GM18508 (cell line): ENCODE data around the gene PIP5K1A.

Experiments
- ATAC-seq: cut with Tn5 transposase; IDR thresholded peaks from one replicate; pipeline ENCODE4 v1.9.1; 2021; ENCODE audit warnings: moderate number of reproducible peaks; ENCODE audit not compliant: insufficient read depth, unreplicated experiment

PIP5K1A gene

DNA sequence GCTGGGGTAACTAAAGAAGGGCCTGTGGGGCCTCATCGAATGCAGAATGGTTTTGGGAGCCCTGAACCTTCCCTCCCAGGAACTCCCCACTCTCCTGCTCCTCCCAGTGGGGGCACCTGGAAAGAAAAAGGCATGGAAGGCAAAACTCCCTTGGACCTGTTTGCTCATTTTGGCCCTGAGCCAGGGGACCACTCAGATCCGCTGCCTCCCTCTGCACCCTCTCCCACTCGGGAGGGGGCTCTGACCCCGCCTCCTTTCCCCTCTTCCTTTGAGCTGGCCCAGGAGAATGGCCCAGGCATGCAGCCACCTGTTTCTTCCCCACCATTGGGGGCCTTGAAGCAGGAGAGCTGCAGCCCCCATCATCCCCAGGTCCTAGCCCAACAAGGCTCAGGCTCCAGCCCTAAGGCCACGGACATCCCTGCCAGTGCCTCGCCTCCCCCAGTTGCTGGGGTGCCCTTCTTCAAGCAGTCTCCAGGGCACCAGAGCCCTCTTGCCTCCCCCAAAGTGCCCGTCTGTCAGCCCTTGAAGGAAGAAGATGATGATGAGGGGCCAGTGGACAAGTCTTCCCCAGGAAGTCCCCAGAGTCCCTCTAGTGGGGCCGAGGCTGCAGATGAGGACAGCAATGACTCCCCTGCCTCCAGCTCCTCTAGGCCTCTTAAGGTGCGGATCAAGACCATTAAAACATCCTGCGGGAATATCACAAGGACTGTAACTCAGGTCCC lies 88.4 kb downstream of the PIP5K1A start:
- ATAC-seq, result no peak

DNA sequence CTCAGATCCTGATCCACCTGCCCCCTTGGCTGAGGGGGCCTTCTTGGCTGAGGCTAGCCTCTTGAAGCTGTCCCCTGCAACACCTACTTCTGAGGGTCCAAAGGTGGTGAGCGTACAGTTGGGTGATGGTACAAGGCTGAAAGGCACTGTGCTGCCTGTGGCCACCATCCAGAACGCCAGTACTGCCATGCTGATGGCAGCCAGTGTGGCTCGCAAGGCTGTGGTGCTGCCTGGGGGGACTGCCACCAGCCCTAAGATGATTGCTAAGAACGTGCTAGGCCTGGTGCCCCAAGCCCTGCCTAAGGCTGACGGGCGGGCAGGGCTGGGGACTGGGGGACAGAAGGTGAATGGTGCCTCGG lies 89.0 kb downstream of the PIP5K1A start:
- ATAC-seq, result no peak

DNA sequence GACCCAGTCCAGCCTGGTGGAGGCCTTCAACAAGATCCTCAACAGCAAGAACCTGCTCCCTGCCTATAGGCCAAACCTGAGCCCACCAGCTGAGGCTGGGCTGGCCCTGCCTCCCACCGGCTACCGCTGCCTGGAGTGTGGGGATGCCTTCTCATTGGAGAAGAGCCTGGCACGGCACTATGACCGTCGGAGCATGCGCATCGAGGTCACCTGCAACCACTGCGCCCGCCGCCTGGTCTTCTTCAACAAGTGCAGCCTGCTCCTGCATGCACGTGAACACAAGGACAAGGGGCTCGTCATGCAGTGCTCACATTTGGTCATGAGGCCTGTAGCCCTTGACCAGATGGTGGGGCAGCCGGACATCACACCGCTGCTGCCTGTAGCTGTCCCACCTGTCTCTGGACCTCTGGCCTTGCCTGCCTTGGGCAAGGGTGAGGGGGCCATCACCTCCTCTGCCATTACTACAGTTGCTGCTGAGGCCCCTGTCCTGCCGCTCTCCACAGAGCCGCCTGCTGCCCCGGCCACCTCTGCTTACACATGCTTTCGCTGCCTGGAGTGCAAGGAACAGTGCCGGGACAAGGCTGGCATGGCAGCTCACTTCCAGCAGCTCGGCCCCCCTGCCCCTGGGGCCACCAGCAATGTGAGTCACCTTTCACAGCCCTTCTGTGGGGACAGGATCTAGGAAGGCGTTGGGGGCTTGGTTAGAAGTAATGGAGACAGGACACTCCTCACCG lies 89.6 kb downstream of the PIP5K1A start:
- no peak for ATAC-seq

DNA sequence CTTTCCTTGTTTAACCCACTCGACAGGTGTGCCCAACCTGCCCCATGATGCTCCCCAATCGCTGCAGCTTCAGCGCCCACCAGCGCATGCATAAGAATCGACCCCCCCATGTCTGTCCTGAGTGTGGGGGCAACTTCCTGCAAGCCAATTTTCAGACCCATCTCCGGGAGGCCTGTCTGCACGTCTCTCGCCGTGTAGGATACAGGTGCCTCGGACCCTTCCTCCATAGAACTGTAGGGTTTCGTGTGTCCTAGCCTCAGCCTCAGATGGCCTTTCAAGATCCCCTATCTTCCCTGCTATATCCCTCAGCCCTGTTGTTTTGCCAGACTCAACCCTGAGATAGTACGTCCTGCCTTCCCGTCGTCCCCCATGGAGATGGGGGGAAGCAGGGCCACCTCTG lies 90.2 kb downstream of the PIP5K1A start:
- no peak for ATAC-seq

DNA sequence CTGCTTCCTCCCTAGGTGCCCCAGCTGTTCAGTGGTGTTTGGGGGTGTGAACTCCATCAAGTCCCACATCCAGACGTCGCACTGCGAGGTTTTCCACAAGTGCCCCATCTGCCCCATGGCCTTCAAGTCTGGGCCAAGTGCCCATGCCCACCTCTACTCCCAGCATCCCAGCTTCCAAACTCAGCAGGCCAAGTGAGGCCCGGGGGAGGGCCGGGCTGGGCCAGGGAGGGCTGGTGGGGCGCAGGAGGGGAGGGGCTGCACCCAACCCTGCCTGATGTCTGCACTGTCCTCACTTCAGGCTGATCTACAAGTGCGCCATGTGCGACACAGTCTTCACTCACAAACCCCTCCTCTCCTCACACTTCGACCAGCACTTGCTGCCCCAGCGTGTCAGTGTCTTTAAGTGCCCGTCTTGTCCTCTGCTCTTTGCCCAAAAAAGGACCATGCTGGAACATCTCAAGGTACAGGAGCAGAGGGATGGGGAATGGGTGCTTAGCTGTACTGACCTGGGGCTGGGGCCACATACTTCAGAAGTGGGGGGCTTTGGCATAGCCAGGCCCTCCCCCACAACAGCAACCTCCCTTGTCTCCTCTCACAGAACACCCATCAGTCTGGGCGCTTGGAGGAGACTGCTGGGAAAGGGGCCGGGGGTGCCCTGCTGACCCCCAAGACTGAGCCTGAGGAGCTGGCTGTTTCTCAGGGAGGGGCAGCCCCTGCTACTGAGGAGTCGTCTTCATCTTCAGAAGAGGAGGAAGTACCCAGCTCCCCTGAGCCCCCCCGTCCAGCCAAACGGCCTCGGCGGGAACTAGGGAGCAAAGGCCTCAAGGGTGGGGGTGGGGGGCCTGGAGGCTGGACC lies 91.0 kb downstream of the PIP5K1A start:
- ATAC-seq, result no peak

DNA sequence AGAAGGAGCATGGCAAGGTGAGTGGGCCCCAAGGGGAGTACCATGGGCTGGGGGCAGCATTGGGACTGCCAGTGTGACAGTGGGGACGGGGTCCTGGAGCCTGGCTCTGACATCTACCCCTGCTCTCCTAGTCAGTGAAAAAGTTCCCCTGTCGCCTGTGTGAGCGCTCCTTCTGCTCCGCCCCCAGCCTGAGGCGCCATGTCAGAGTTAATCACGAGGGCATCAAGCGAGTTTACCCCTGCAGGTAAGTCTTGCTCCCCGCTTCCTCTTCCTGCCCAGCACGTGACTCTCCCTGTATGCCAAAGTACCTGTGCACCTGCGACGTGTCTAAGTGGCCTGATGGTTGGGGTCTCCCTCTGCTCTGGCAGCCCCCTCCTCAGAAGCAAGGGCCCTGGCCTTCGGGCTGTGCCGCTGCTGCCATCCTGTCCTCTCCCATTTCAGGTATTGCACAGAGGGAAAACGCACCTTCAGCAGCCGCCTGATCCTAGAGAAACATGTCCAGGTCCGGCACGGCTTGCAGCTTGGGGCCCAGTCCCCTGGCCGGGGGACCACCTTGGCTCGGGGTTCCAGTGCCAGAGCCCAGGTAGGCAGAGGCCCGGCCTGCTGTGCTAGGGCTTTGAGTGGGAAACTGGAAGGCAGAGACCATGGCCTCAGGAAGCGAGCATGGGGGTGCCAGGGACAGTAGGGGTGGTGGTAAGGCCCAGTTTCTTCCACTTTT lies 91.8 kb downstream of the PIP5K1A start:
- no peak for ATAC-seq

GRCh38 chr1:151290709-151291303 lies 92.5 kb downstream of the PIP5K1A start:
- no peak for ATAC-seq

DNA sequence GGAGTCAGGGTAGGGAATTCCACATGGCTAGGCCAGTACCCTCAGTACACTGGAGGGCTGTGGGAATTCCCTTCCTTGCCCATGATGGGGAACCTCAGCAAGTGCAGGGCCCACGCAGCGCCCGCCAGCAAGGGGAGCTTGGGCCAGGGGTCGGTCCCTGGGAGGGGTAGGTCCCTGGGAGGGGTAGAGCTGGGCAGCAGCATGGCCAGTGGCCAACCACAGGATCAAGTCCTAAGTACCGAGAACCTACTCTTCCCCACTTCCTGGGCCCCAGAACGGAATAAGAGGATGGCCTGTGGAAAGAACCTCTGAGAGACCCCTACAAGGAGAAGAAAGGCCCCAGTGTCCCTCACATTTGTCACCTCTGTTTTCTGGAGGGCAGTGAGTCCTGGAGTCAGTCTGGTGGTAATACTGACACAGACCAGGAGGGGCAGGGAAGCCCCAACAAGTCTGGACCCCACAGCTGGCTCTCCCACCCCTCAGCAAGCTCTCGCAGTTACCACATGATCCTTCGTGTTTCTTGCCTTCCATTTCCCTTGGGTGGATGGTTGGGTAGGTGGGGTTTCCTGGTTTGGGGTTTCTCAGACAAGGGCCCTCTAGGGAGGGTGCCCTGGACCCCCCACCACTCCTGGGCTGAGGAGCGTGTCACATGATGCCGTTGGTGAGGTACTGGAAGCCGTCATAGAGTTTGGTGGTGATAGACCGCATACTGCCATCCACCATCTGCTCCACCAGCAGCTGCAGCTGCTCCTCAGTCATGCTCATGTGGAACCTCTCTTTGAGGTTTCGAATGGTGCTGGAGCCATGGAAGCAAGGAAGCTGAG lies 94.1 kb downstream of the PIP5K1A start:
- ATAC-seq, result no peak

GRCh38 chr1:151293093-151293492 lies 94.7 kb downstream of the PIP5K1A start:
- no peak for ATAC-seq

GRCh38 chr1:151294742-151295462 lies 96.5 kb downstream of the PIP5K1A start:
- no peak for ATAC-seq
